ENCODE data around the gene ST3GAL4.
"Not testable (repeated sequence)": the region's sequence is repeated elsewhere in the genome, so short reads cannot be mapped to it uniquely, and the experiment has no call there.

ST3GAL4 gene

DNA sequence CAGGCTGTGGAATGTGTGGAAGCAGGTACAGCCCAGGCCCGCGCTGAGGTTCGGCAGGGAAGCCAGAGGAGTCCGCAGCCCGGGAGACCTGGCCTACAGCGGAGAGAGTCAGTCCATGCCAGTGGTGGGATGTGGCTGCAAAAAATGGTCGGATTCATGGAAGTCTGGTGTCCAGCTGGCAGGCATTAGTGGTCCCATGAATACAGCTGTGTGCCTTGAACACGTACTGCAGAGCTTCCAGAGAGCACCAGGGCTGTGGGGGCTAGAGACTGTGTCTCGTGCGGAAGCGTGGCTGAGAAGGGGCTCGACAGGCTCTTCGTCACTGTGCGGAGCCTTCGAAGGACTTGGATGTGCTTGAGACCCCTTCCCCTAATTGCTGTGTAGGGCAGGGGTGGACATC lies 40.8 kb downstream of the ST3GAL4 start:
- H3K9me3 ChIP-seq (ENCODE audit: control extremely low read depth in 1 of 5, control insufficient read depth in 4 of 5, insufficient read depth in 2 of 5, low read depth in 1 of 5, low read length in 4 of 5); DNase-seq; CTCF ChIA-PET; H3K27me3 ChIP-seq (replicated peaks in 2 of 5; ENCODE audit: control insufficient read depth in 4 of 5, insufficient read depth in 5 of 5, low read length in 4 of 5); H3K27ac ChIP-seq (ENCODE audit: insufficient read depth in 1 of 2, low read depth in 1 of 2, low read length in 2 of 2, poor library complexity in 1 of 2, severe bottlenecking in 2 of 2); POLR2A ChIA-PET; H3K4me3 ChIP-seq (ENCODE audit: control insufficient read depth in 1 of 7, extremely low read depth in 1 of 7, insufficient read depth in 4 of 7, low read depth in 2 of 7, low read length in 6 of 7): not testable (repeated sequence)
- peaks cover 0 to 22% (median 4%) of the 10 kb centered on the region in 4 experiments for H3K36me3 ChIP-seq (ENCODE audit: control insufficient read depth in 4 of 4, insufficient read depth in 4 of 4, low read length in 3 of 4)
- 89% methylated on average over 5 of the region's 15 CpGs for WGBS (ENCODE audit: insufficient coverage)
- H3K4me1 ChIP-seq (ENCODE audit: control extremely low read depth in 1 of 4, control insufficient read depth in 4 of 4, insufficient read depth in 4 of 4, low read length in 3 of 4), result peaks cover 9 to 57% (median 42%) of the 10 kb centered on the region in 4 experiments

DNA sequence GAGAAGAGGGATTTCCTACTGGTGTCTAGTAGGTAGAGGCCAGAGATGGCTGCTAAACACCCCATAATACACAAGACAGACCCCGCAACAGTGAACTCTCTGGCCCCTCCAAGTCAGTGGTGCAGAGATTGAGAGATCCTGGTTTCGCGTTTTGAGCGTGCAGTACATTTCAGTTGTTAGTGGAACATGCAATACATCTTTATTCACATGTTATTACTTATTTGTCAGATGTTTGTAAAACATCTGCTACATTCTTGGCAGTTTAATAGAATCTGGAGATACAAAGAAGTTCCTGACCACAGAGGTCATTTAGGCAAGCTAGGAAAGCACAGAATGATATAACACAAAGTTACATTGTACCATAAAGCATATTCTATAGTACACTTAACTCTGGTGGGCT lies 41.5 kb downstream of the ST3GAL4 start:
- Histone ChIP-seq H3K27me3 (replicated peaks in 2 of 5; ENCODE audit: control insufficient read depth in 4 of 5, insufficient read depth in 5 of 5, low read length in 4 of 5) (no peaks in the 10 kb centered on the region), H3K27ac (ENCODE audit: insufficient read depth in 1 of 2, low read depth in 1 of 2, low read length in 2 of 2, poor library complexity in 1 of 2, severe bottlenecking in 2 of 2) (no peak overlapping the region), H3K4me1 (ENCODE audit: control extremely low read depth in 1 of 4, control insufficient read depth in 4 of 4, insufficient read depth in 4 of 4, low read length in 3 of 4) (peaks cover 7 to 55% (median 39%) of the 10 kb centered on the region in 4 experiments), H3K4me3 (ENCODE audit: control insufficient read depth in 1 of 7, extremely low read depth in 1 of 7, insufficient read depth in 4 of 7, low read depth in 2 of 7, low read length in 6 of 7) (no peak overlapping the region), H3K36me3 (ENCODE audit: control insufficient read depth in 4 of 4, insufficient read depth in 4 of 4, low read length in 3 of 4) (peaks cover 0 to 22% (median 4%) of the 10 kb centered on the region in 4 experiments), H3K9me3 (ENCODE audit: control extremely low read depth in 1 of 5, control insufficient read depth in 4 of 5, insufficient read depth in 2 of 5, low read depth in 1 of 5, low read length in 4 of 5) (peaks cover 0 to 8% (median 2%) of the 10 kb centered on the region in 5 experiments)
- no peak for DNase-seq
- WGBS (ENCODE audit: insufficient coverage), result no CpG with 5 or more reads among the region's 4 CpGs
- CTCF ChIA-PET, result interaction anchor here (0.5 kb wide), 1 partner anchor 38 kb away, joined by 3 read pairs; no protein-coding TSS in a partner anchor
- POLR2A ChIA-PET, result no interaction called here

DNA sequence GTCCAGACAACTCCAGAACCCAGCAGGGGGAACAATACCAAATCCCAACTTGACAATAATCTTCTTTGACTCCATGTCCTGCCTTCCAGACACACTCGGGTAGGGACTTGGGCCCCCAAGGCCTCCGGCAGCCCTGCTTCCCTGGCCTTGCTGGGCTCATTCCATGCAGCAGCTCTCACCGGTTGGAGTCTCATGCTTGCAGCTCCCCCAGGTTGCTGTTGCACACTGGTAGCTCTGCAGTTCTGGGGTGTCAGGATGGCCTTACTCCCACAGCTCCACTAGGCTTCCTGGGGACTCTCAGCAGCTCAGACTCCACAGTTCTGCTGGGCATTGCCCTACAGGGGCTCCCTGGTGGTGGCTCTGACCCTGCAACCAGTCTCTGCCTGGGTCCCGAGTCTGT lies 42.8 kb downstream of the ST3GAL4 start:
- no peak overlapping the region for H3K4me3 ChIP-seq (ENCODE audit: control insufficient read depth in 1 of 7, extremely low read depth in 1 of 7, insufficient read depth in 4 of 7, low read depth in 2 of 7, low read length in 6 of 7)
- no peak overlapping the region for H3K27ac ChIP-seq (ENCODE audit: insufficient read depth in 1 of 2, low read depth in 1 of 2, low read length in 2 of 2, poor library complexity in 1 of 2, severe bottlenecking in 2 of 2)
- CTCF ChIA-PET, result no interaction called here
- H3K9me3 ChIP-seq (ENCODE audit: control extremely low read depth in 1 of 5, control insufficient read depth in 4 of 5, insufficient read depth in 2 of 5, low read depth in 1 of 5, low read length in 4 of 5), result peaks cover 0 to 8% (median 2%) of the 10 kb centered on the region in 5 experiments
- DNase-seq, result no peak
- whole genome bisulfite sequencing (ENCODE audit: insufficient coverage), result 98% methylated on average over 4 of the region's 4 CpGs
- H3K36me3 ChIP-seq (ENCODE audit: control insufficient read depth in 4 of 4, insufficient read depth in 4 of 4, low read length in 3 of 4), result peaks cover 0 to 32% (median 4%) of the 10 kb centered on the region in 4 experiments
- no peaks in the 10 kb centered on the region for H3K27me3 ChIP-seq (replicated peaks in 2 of 5; ENCODE audit: control insufficient read depth in 4 of 5, insufficient read depth in 5 of 5, low read length in 4 of 5)
- H3K4me1 ChIP-seq (ENCODE audit: control extremely low read depth in 1 of 4, control insufficient read depth in 4 of 4, insufficient read depth in 4 of 4, low read length in 3 of 4), result peaks cover 0 to 47% (median 25%) of the 10 kb centered on the region in 4 experiments
- POLR2A ChIA-PET, result no interaction called here

DNA sequence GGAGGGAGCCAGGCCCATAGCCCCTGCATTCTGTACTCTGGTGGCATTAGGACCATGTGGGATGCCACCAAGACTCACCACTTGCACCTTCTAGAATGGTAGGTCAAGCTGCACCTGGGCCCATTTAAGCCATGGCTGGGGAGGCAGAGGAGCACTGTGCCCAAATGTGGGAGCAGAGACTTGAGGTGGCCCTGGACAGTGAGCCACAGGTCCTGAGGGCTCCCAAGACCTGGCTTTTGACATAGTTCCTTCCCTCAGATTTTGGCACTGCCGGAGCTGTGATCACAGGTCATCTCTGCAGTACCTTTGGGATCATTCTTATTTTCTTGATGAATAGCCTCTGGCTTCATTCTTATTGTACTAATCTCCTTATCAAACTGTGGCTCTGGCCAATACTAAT lies 43.2 kb downstream of the ST3GAL4 start:
- Histone ChIP-seq H3K27ac (ENCODE audit: insufficient read depth in 1 of 2, low read depth in 1 of 2, low read length in 2 of 2, poor library complexity in 1 of 2, severe bottlenecking in 2 of 2) (no peak overlapping the region), H3K9me3 (ENCODE audit: control extremely low read depth in 1 of 5, control insufficient read depth in 4 of 5, insufficient read depth in 2 of 5, low read depth in 1 of 5, low read length in 4 of 5) (peaks cover 0 to 8% (median 2%) of the 10 kb centered on the region in 5 experiments), H3K4me3 (ENCODE audit: control insufficient read depth in 1 of 7, extremely low read depth in 1 of 7, insufficient read depth in 4 of 7, low read depth in 2 of 7, low read length in 6 of 7) (no peak overlapping the region), H3K4me1 (ENCODE audit: control extremely low read depth in 1 of 4, control insufficient read depth in 4 of 4, insufficient read depth in 4 of 4, low read length in 3 of 4) (peaks cover 0 to 43% (median 22%) of the 10 kb centered on the region in 4 experiments), H3K27me3 (replicated peaks in 2 of 5; ENCODE audit: control insufficient read depth in 4 of 5, insufficient read depth in 5 of 5, low read length in 4 of 5) (no peaks in the 10 kb centered on the region), H3K36me3 (ENCODE audit: control insufficient read depth in 4 of 4, insufficient read depth in 4 of 4, low read length in 3 of 4) (peaks cover 0 to 36% (median 5%) of the 10 kb centered on the region in 4 experiments)
- POLR2A ChIA-PET, result no interaction called here
- no peak for DNase-seq
- WGBS (ENCODE audit: insufficient coverage), result 100% methylated on average over 1 of the region's 1 CpG
- CTCF ChIA-PET, result no interaction called here

DNA sequence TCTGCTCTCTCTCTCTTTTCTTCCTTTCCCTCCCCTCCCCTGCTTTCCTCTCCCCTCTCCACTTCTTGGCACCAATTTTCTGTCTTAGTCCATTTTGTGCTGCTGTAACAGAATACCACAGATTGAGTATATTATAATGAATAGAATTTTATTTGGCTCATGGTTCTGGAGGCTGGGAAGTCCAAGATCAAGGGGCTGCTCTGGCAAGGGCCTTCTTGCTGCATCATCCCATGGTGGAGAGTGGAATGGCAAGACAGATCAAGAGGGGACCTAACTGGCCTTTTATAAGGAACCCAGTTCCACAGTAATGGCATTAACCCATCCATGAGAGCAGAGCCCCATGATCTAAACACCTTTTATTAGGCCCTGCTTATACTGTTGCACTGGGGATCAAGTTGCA lies 44.5 kb downstream of the ST3GAL4 start:
- Histone ChIP-seq H3K36me3 (ENCODE audit: control insufficient read depth in 4 of 4, insufficient read depth in 4 of 4, low read length in 3 of 4) (peaks cover 0 to 44% (median 8%) of the 10 kb centered on the region in 4 experiments), H3K9me3 (ENCODE audit: control extremely low read depth in 1 of 5, control insufficient read depth in 4 of 5, insufficient read depth in 2 of 5, low read depth in 1 of 5, low read length in 4 of 5) (peaks cover 0 to 8% (median 2%) of the 10 kb centered on the region in 5 experiments), H3K4me3 (ENCODE audit: control insufficient read depth in 1 of 7, extremely low read depth in 1 of 7, insufficient read depth in 4 of 7, low read depth in 2 of 7, low read length in 6 of 7) (no peak overlapping the region), H3K27ac (ENCODE audit: insufficient read depth in 1 of 2, low read depth in 1 of 2, low read length in 2 of 2, poor library complexity in 1 of 2, severe bottlenecking in 2 of 2) (no peak overlapping the region), H3K27me3 (replicated peaks in 2 of 5; ENCODE audit: control insufficient read depth in 4 of 5, insufficient read depth in 5 of 5, low read length in 4 of 5) (no peaks in the 10 kb centered on the region), H3K4me1 (ENCODE audit: control extremely low read depth in 1 of 4, control insufficient read depth in 4 of 4, insufficient read depth in 4 of 4, low read length in 3 of 4) (peaks cover 0 to 31% (median 10%) of the 10 kb centered on the region in 4 experiments)
- CTCF ChIA-PET, result interaction anchor here (1.4 kb wide), 1 partner anchor 43 kb away, joined by 4 read pairs; no protein-coding TSS in a partner anchor
- DNase-seq, result no peak
- POLR2A ChIA-PET, result no interaction called here

GRCh38 chr11:126400479-126400878 lies 45.0 kb downstream of the ST3GAL4 start:
- WGBS (ENCODE audit: insufficient coverage), result 94% methylated on average over 4 of the region's 6 CpGs
- Histone ChIP-seq H3K9me3 (ENCODE audit: control extremely low read depth in 1 of 5, control insufficient read depth in 4 of 5, insufficient read depth in 2 of 5, low read depth in 1 of 5, low read length in 4 of 5) (peaks cover 0 to 8% (median 2%) of the 10 kb centered on the region in 5 experiments), H3K27me3 (replicated peaks in 2 of 5; ENCODE audit: control insufficient read depth in 4 of 5, insufficient read depth in 5 of 5, low read length in 4 of 5) (no peaks in the 10 kb centered on the region), H3K27ac (ENCODE audit: insufficient read depth in 1 of 2, low read depth in 1 of 2, low read length in 2 of 2, poor library complexity in 1 of 2, severe bottlenecking in 2 of 2) (no peak overlapping the region), H3K36me3 (ENCODE audit: control insufficient read depth in 4 of 4, insufficient read depth in 4 of 4, low read length in 3 of 4) (peaks cover 0 to 49% (median 8%) of the 10 kb centered on the region in 4 experiments), H3K4me1 (ENCODE audit: control extremely low read depth in 1 of 4, control insufficient read depth in 4 of 4, insufficient read depth in 4 of 4, low read length in 3 of 4) (peaks cover 0 to 26% (median 7%) of the 10 kb centered on the region in 4 experiments), H3K4me3 (ENCODE audit: control insufficient read depth in 1 of 7, extremely low read depth in 1 of 7, insufficient read depth in 4 of 7, low read depth in 2 of 7, low read length in 6 of 7) (no peak overlapping the region)
- POLR2A ChIA-PET, result no interaction called here
- CTCF ChIA-PET, result interaction anchor here (1.3 to 1.5 kb wide), 3 partner anchors 8 to 90 kb away, joined by 4 read pairs; no protein-coding TSS in a partner anchor
- no peak for DNase-seq

DNA sequence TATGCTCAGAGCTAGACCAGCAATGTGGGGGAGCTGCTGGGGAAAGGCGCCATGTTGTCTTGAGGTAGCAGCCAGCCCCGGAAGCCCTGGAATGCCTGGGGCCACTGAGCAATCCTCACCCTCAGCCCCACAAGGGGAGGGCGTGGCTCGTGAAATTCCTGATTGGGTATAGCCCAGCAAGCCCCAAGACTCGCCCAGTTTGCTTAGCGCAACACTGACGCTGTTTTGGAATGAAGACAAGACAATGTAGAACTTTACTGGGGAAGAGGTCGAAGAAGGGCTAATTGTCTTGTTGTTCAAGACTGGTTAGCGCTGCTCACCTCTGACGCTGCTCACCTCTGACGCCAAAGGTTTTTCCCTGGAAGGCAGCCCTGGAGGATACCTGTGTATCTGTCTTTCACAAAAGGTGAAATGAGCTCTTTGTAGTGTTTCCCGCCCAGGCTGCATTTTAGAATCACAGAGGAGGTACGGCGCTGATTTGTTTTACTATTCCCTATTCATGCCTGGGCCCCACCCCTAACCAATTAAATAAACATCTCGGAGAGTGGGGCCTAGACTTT lies 47.6 kb downstream of the ST3GAL4 start:
- Histone ChIP-seq H3K4me3 (ENCODE audit: control insufficient read depth in 1 of 7, extremely low read depth in 1 of 7, insufficient read depth in 4 of 7, low read depth in 2 of 7, low read length in 6 of 7) (no peak overlapping the region), H3K36me3 (ENCODE audit: control insufficient read depth in 4 of 4, insufficient read depth in 4 of 4, low read length in 3 of 4) (peaks cover 0 to 64% (median 22%) of the 10 kb centered on the region in 4 experiments), H3K4me1 (ENCODE audit: control extremely low read depth in 1 of 4, control insufficient read depth in 4 of 4, insufficient read depth in 4 of 4, low read length in 3 of 4) (peaks cover 0 to 23% (median 7%) of the 10 kb centered on the region in 4 experiments), H3K9me3 (ENCODE audit: control extremely low read depth in 1 of 5, control insufficient read depth in 4 of 5, insufficient read depth in 2 of 5, low read depth in 1 of 5, low read length in 4 of 5) (peaks cover 0 to 8% (median 2%) of the 10 kb centered on the region in 5 experiments), H3K27ac (ENCODE audit: insufficient read depth in 1 of 2, low read depth in 1 of 2, low read length in 2 of 2, poor library complexity in 1 of 2, severe bottlenecking in 2 of 2) (no peak overlapping the region), H3K27me3 (replicated peaks in 2 of 5; ENCODE audit: control insufficient read depth in 4 of 5, insufficient read depth in 5 of 5, low read length in 4 of 5) (no peaks in the 10 kb centered on the region)
- no peak for DNase-seq
- ChIA-PET POLR2A (no interaction called here), CTCF (interaction anchor here (0.7 to 1.6 kb wide), 5 partner anchors 10 to 92 kb away, joined by 3 to 6 read pairs (median 3); no protein-coding TSS in a partner anchor)
- 98% methylated on average over 10 of the region's 15 CpGs for WGBS (ENCODE audit: insufficient coverage)
